Measurements from ENCODE around the gene RBM5. TPM values are rescaled to one million over a fixed set of nuclear protein-coding genes. Genes with fewer than 3 reads are reported as not detected.

Gene RBM5
- total RNA-seq, 1 donor from 2014 or later = 332 TPM

- no peak overlapping the region for H3K27ac Mint-ChIP-seq
- peaks cover 56% of the 10 kb centered on the region for H3K4me1 Mint-ChIP-seq
- no peak for DNase-seq (ENCODE audit: low spot score in 2 of 2, unreplicated experiment in 2 of 2)
- no peaks in the 10 kb centered on the region for H3K27me3 Mint-ChIP-seq (ENCODE audit: low read depth)
- no peak for TF ChIP-seq CTCF (IDR thresholded peaks at IDR 0.05; ENCODE audit: unreplicated experiment)
- H3K4me3 Mint-ChIP-seq = no peak overlapping the region
- no peaks in the 10 kb centered on the region for H3K36me3 Mint-ChIP-seq
- H3K9me3 Mint-ChIP-seq = no peaks in the 10 kb centered on the region
Observed at GRCh38 chr3:50140990-50141389, 52.3 kb downstream of the RBM5 start.

- no peaks in the 10 kb centered on the region for H3K36me3 Mint-ChIP-seq
- peak overlapping the region; percentile 63 for H3K27ac Mint-ChIP-seq
- peaks cover 57% of the 10 kb centered on the region for H3K4me1 Mint-ChIP-seq
- TF ChIP-seq CTCF (IDR thresholded peaks at IDR 0.05; ENCODE audit: unreplicated experiment) = no peak
- no peaks in the 10 kb centered on the region for H3K9me3 Mint-ChIP-seq
- no peak for DNase-seq (ENCODE audit: low spot score in 2 of 2, unreplicated experiment in 2 of 2)
- H3K27me3 Mint-ChIP-seq (ENCODE audit: low read depth) = no peaks in the 10 kb centered on the region
- H3K4me3 Mint-ChIP-seq = no peak overlapping the region
Observed at GRCh38 chr3:50146316-50146901, 57.7 kb downstream of the RBM5 start.

GRCh38 chr3:50147016-50147415 is 58.3 kb downstream of the RBM5 start:
- H3K4me1 Mint-ChIP-seq = peaks cover 63% of the 10 kb centered on the region

GRCh38 chr3:50147447-50147846 is 58.7 kb downstream of the RBM5 start:
- Mint-ChIP-seq H3K27me3 (ENCODE audit: low read depth) (no peaks in the 10 kb centered on the region), H3K9me3 (no peaks in the 10 kb centered on the region), H3K4me3 (no peak overlapping the region), H3K4me1 (peaks cover 67% of the 10 kb centered on the region), H3K36me3 (no peaks in the 10 kb centered on the region), H3K27ac (peak overlapping the region; percentile 63)
- no peak for TF ChIP-seq CTCF (IDR thresholded peaks at IDR 0.05; ENCODE audit: unreplicated experiment)
- DNase-seq (ENCODE audit: low spot score in 2 of 2, unreplicated experiment in 2 of 2) = no peak

More at GRCh38 chr3:50147016-50147415, 58.3 kb downstream of the RBM5 start:
- no peak for TF ChIP-seq CTCF (IDR thresholded peaks at IDR 0.05; ENCODE audit: unreplicated experiment)
- H3K27ac Mint-ChIP-seq = peak overlapping the region; percentile 63
- no peaks in the 10 kb centered on the region for H3K27me3 Mint-ChIP-seq (ENCODE audit: low read depth)
- no peak for DNase-seq (ENCODE audit: low spot score in 2 of 2, unreplicated experiment in 2 of 2)
- H3K9me3 Mint-ChIP-seq = no peaks in the 10 kb centered on the region
- H3K36me3 Mint-ChIP-seq = no peaks in the 10 kb centered on the region
- H3K4me3 Mint-ChIP-seq = no peak overlapping the region

- Mint-ChIP-seq H3K27me3 (ENCODE audit: low read depth) (no peaks in the 10 kb centered on the region), H3K4me1 (peaks cover 68% of the 10 kb centered on the region)
Observed at GRCh38 chr3:50147861-50148260, 59.1 kb downstream of the RBM5 start.

More at GRCh38 chr3:50147861-50148260, 59.1 kb downstream of the RBM5 start:
- DNase-seq (ENCODE audit: low spot score in 2 of 2, unreplicated experiment in 2 of 2) = peak; percentile 54 to 69
- Mint-ChIP-seq H3K9me3 (no peaks in the 10 kb centered on the region), H3K36me3 (no peaks in the 10 kb centered on the region), H3K27ac (peak overlapping the region; percentile 63), H3K4me3 (no peak overlapping the region)
- TF ChIP-seq CTCF (IDR thresholded peaks at IDR 0.05; ENCODE audit: unreplicated experiment) = no peak
